GM21723 (cell line): Measurements from ENCODE around the gene PLB1.

Experiments
- ATAC-seq: cut with Tn5 transposase; IDR thresholded peaks from one replicate; pipeline ENCODE4 v1.9.1; 2021; ENCODE audit warnings: mild to moderate bottlenecking, moderate library complexity; ENCODE audit not compliant: unreplicated experiment

PLB1 gene

GRCh38 chr2:28607730-28608499 is 112.1 kb downstream of the PLB1 start:
- no peak for ATAC-seq

GRCh38 chr2:28608500-28609424 is 112.9 kb downstream of the PLB1 start:
- ATAC-seq: no peak

DNA sequence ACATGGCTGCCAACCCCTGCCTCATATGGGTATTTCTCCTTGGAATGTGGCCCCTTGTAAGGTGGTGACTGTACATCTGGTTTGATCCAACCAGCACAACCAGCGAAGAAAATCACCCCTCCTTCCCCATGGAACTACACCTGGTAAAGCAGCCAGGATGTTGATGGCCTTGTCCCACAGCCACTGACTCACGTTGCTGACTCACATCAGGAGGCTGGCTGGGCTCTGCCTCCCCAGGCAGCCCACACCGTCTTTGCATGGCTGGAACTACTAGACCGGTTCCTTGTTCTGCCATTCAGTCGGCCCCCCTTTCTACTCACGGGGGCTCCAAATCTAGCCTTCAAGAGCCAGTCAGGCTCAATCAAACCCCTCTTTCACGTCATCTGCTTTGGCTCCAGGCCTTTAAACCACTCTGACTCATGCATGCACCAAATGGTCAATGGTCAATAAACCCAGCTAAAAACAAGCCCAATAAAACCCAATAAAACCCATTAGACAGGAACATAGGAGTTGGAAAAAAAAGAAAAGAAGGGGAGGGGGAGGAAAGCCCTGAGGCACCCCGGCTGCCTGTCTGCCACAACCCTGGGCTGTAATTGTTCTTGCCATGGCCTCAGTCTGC is 114.8 kb downstream of the PLB1 start:
- no peak for ATAC-seq

DNA sequence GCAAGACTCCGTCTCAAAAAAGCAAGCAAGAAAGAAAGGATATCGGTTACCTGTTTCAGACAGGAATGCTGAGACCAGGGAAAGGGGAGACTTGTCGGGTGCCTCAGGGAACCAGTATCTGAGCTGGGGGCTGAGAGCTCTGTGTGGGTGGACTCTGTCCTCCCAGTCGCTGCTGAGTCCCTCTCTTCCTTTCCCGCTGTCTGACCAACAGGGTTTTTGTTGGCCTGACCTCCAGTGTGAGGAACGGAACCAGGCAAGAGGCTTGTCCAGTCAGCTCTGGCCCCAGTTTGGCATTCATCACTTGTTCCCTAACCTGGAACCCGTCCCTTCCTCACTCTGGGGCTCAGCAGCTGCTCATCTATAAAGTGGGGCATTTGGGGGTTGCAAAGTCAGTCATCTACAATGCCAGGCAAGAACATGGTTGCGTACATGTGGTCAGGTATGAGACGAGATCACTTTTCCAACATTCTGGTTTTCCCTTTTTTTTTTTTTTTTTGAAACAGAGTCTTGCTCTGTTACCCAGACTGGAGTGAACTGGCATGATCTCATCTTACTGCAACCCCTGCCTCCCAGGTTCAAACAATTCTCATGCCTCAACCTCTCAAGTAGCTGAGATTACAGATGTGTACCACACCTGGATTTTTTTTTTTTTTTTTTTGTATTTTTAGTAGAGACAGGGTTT is 116.4 kb downstream of the PLB1 start:
- ATAC-seq: no peak

DNA sequence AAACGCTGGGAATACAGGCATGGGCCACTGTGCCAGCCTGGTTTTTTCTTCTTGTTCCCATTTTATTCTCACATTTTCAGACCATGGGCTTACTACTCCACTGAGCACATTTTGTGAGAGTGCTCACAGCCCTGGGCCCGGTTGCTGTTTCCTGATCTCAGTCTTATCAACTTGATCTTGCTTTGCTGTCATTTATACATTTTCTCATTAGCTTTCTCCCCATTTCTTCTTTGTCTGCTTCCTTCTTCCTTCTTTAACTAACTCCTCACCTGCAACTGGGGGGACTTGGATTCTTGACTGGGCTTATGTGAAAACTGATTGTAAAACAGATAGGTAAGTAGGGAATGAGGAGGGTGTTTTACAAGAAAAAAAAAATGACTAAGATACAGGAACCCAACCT is 117.3 kb downstream of the PLB1 start:
- ATAC-seq: no peak

DNA sequence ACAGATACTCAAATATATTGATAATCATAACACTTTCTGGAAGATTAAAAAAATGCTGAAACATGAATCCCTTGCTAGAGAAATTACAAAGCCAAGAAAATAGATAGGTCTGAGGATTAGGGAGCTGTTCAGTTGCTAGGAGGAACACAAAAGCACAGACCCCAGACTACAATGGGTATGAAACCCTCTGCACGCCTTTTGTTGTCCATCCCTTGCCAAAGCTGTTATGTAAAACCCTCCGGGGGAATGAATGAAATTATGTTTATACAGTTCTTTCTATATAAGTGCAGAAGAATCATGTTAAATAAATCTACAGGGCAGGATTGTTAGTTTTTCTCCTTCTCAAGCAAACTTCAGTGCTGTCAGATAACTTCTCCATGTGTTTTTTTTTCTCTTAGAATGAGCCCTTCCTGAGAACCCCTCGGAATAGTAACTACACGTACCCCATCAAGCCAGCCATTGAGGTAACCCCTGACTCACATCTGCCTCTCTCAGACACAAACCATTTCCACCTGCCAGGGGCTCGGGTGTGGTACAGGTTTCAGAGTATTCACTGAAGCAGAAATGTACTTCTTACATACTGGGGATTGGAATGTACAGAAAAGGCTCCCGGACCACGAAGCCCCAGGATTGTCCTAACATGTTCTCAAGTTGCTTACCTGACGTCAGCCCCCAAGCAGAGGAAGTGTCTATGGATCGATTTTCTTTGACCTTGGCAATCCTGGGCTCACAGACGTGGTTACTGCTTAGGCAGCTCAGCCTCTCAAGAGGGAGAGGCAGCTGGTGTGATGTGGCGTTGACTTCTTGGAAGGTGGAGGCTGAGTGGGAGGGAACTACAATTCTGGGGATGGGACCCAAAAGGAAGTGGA is 118.0 kb downstream of the PLB1 start:
- ATAC-seq: no peak

- no peak for ATAC-seq
Measured at GRCh38 chr2:28615706-28616105, 119.8 kb downstream of the PLB1 start.

GRCh38 chr2:28616396-28616999 is 120.6 kb downstream of the PLB1 start:
- ATAC-seq: no peak

DNA sequence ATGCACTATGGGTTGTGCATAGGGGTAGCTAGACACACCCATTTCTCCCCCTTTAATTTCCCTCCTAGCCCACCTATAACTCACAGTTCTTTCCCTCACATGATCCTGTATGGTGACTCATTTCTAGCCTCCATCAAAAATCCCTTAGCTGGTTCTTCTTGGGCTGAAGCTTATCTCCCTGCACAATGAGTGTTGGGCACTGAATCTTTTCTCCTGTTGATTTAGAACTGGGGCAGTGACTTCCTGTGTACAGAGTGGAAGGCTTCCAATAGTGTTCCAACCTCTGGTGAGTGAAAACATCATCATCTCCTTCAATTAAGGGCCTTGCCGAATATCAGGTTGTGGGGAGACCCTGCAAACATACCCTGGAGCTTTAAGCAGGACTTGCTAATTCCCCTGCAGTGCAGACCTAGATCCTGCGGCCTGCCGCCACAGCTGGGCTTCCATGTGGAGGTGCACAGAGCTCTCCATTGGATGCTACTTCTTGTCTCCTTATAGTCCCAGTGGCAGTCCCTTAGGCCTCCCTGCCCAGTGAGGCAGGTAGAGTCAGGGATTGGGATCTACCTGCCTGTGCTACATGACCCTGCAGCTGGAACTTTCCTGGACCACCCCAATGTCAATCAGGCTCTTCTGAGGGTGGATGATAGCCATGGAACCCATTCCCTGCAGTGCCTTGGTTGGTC is 121.8 kb downstream of the PLB1 start:
- ATAC-seq: no peak

GRCh38 chr2:28618221-28619141 is 122.6 kb downstream of the PLB1 start:
- ATAC-seq: no peak

- ATAC-seq: no peak
Measured at GRCh38 chr2:28619213-28620196, 123.6 kb downstream of the PLB1 start.

- ATAC-seq: no peak
Measured at GRCh38 chr2:28620291-28620793, 124.5 kb downstream of the PLB1 start.

DNA sequence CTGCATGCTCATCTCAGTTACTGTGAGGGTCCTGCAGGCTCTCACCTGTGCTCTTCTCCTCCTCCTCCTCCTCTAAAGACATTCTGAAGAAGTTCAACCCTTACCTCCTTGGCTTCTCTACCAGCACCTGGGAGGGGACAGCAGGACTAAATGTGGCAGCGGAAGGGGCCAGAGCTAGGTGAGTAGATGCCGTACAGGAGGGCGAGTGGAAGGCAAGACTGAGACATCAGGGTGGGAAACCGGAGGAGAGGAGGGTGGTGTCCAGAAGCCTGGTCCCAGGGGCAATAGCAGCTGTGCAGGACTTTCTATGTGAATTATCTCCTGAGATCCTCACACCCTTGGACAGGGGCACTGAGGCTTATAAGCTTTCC is 124.9 kb downstream of the PLB1 start:
- ATAC-seq: no peak

GRCh38 chr2:28621172-28622100 is 125.6 kb downstream of the PLB1 start:
- no peak for ATAC-seq

DNA sequence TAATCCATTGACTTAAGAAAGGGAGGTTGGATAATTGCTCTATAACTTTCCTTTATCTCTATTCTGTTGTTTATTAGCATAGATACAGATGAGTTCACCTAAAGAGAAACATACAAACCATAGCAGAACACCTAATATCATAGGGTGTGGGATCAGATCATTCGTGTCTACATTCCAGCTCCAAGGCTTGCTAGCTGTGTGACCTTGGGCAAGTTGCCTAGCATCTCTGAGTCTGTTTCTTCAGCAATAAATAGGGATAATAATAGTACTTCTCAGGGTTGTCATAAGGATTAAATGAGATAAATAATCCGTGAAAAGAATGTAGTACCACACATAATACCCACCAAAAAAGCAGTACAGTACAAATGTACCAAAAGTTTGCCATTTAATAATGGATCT is 126.2 kb downstream of the PLB1 start:
- no peak for ATAC-seq
